Upper lobe of left lung (tissue), 4 donors: ENCODE data around the gene CUTA.

Experiments
- CTCF ChIP-seq, 6 experiments: fragments of 450-650 bp in 4 of 6; fragments of 200-600 bp in 2 of 6; sonication (generic) in 2 of 6; IDR thresholded peaks; one replicate each; pipeline ENCODE4 v1.5.1; 2016 to 2019; ENCODE audit warnings: antibody characterized with exemption in 6 of 6
- EP300 ChIP-seq, 4 donors: sonication (generic); formaldehyde crosslinking; IDR thresholded peaks; one replicate each; pipeline ENCODE4 v1.5.1; 2017; ENCODE audit warnings: antibody characterized with exemption in 4 of 4, control low read depth in 2 of 4
- POLR2A ChIP-seq, 4 donors: fragments of 450-650 bp; IDR thresholded peaks; one replicate each; pipeline ENCODE4 v1.5.1; 2016 to 2017; ENCODE audit warnings: antibody characterized with exemption in 4 of 4, mild to moderate bottlenecking in 2 of 4
- POLR2AphosphoS5 ChIP-seq, 2 donors: sonication (generic); formaldehyde crosslinking; IDR thresholded peaks; one replicate each; pipeline ENCODE4 v1.5.1; 2017; ENCODE audit warnings: antibody characterized with exemption in 2 of 2

- TF ChIP-seq EP300 (IDR thresholded peaks at IDR 0.05), result no peak
- no peak for TF ChIP-seq CTCF (IDR thresholded peaks at IDR 0.05)
- TF ChIP-seq POLR2A (IDR thresholded peaks at IDR 0.05), result no peak
- no peak for TF ChIP-seq POLR2AphosphoS5 (IDR thresholded peaks at IDR 0.05)
These were observed 35.6 kb upstream of the CUTA start for GRCh38 chr6:33453393-33454008.
